ENCODE measurements around the gene HMCN2.

HMCN2 gene

DNA sequence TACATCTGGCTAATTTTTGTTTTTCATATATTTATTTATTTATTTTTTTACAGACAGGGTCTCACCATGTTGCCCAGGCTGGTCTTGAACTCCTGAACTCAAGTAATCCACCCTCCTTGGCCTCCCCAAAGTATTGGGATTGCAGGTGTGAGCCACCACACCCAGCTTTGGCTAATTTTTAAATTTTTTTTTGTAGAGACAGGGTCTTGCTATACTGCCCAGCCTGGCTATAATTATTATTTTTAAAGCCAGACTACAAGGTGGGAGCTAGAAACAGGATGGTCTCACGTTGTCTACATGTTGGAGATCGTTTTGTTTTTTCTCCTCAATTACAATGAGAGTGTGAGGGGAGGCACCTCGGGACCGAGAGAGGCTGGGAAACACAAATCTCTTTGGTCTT is 203.0 kb downstream of the HMCN2 start:
- no peak for DNase-seq (ENCODE audit: low read depth, low spot score)

DNA sequence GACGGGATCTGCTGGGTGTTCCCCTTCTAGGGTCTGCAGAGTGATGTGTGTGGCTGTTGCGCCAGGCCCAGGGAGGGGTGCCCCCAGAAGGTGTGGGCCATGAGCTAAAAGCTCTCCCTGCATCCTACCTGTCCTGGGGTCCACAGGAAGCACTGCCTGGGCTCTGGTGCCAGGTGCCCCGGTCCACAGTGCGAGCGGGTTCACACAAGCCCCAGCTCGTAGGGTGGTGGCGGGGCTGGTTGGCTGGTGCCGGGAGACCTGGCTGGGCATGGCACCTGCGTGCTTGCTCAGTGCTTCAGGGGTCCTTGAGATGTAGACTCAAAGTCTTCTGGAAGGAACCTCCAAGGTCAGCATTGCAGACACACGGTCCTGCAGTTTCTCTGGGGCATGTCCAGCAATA is 204.7 kb downstream of the HMCN2 start:
- no peak for DNase-seq (ENCODE audit: low read depth, low spot score)

DNA sequence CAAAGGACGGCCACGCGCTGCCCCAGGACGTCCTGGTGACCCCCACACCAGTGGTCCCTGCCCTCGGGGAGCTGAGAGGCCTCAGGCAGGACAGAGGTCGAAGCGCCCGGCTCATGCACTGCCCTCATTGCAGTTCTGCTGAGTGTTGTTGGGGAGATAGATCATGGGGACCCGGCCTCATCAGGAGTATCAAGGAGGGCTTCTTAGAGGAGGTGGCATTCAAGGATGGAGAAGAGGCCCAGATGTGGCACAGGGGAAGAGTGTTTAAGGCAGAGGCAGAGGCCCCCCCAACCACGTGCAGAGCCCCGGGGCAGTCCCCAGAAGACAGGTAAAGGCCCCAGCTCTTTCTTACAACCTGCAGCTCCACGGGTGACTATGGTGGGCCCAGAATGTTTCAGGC is 205.4 kb downstream of the HMCN2 start:
- DNase-seq (ENCODE audit: low read depth, low spot score) = no peak

DNA sequence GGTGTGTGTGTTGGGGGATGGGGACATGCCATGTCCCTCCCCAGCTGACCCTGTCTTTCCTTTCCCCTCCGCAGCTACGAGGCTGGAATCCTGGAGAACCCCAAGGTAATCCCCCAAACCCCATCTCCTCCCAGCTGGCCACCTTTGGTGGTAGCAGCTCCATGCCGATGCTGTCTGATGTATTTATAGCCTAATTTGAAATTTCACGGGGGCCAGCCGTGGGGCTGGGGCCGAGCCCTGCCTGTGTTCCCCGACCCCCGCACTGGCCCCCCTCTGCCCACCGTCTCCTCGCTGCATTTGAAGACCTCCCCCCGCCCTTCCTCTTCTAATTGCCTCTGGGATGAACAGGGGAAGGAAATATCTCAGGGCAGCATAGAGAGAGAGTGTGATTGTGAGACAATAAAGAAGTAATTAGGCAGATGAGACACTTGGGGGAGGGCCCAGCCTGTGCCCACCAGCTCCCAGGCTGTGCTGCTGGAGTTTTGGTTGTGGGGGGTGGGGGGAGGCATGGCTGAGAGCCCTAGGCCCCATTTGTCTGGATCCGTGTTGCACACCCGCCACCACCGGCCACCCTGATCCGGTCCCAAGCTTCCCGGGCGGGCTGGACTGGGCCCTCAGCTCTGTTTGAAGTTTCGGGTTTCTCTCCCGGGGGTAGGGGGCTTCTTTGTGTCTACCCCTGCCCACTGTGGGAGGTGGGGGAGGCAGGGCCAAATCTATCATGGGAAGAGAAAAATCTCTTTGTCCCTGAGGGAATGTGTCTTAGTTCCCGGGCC is 206.0 kb downstream of the HMCN2 start:
- no peak for DNase-seq (ENCODE audit: low read depth, low spot score)

DNA sequence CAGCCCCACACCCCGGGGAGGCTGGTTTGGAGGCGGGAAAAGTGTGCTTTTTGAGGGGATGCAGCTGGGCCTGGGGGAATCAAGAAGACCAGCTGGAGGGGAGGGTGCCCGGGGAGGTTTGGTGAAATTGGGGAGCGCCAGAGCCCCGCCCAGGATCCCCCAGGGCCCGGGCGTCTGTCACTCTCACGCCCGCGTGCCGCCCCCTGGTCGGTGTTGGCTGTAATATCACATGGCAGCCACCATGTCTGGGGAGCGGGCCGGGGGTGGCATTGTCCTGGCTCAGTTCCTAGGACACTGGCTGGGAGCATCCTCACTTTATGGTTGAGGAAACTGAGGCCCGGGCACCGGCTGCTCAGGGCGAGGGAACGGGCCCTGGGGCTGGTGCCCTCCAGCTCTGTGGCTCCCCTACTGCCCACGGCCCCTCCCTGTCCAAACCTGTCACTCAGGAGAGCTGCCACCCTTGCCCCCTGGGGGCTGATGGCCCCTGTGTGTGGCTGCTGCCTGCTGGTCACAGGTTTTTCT is 206.7 kb downstream of the HMCN2 start:
- DNase-seq (ENCODE audit: low read depth, low spot score) = no peak

DNA sequence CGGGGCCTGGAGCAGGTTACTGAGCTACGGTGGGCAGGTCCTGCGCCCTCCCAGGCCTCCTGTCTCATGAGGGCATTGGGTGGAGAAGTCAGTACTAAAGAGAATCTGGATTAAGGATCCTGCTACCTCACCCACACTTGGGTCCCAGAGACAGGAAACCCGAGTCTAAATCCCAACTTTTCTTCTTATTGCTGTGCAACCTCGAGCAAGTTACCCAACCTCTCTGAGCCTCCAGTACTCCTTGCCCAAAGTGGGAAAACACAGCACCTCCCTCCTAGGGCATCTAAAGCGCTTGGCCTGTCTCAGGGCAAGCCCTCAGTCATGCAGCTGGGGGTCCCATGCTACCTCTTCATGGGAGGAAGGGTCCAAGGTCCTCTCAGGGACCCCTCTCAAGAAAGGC is 207.4 kb downstream of the HMCN2 start:
- DNase-seq (ENCODE audit: low read depth, low spot score) = no peak

DNA sequence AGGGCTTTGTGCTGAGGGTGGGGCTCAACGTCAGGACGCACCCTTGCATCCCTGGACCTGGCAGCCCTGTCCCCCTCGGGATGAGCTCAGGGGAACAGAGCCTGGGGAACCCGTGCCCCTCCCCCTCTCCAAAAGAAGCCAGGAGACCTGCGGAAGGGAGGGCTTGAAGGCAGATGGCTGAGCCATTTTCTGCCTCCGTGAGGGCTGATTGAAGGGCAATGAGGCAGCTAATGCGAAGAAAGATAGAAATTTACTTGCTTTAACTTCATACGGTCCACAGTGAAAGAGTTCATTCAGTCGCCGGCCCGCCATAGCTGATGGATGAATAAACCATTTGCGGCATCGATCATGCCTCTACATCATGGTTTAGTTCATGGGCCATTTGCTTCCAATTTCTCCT is 208.0 kb downstream of the HMCN2 start:
- DNase-seq (ENCODE audit: low read depth, low spot score) = no peak

DNA sequence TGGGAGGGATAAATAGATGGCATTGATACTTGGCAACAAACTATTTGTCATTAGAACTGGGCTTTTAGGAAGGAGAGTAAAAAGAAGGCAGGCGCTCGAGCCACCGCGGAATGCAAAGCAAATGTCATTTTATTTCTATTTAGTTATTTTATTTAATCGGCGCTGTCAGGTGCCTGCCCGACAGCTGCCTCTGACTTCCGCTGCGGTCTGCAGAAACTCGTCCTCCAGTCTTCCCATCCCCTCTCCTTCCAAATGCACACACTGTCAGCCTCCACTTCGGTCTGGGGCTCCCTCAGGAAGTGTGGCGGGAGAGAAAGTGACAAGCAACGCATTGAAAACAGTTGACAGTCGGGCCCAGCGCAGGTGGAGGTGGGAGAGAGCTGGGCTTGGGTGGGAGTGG is 208.5 kb downstream of the HMCN2 start:
- DNase-seq (ENCODE audit: low read depth, low spot score) = no peak

DNA sequence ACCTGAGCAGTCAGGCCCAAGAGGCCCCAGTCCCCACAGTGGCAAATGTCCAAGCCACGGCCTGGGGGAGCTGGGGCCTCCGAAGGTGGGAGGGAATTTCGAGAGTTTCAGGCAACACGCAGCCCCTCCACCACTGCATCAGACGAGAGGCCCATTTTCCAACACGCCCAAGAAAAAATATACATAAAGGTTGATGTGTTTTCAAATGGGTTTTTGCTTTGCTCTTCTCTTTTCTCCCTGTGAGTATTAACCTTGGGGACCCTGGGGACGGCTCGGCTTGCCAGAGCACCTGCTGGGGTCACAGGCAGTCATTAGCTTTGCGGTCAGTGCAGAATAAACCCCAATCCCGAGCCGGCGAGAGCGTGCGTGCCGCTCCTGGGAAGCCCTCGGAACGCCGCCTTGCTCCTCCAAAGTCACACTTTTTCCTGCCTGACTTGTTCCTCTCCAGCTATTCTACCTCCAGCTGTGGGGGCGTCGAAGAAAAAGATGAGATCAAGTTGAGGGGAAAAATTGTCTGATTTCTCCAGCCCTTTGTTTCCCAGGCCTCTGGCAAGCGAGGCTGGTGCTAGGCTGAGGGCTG is 210.7 kb downstream of the HMCN2 start:
- no peak for DNase-seq (ENCODE audit: low read depth, low spot score)

DNA sequence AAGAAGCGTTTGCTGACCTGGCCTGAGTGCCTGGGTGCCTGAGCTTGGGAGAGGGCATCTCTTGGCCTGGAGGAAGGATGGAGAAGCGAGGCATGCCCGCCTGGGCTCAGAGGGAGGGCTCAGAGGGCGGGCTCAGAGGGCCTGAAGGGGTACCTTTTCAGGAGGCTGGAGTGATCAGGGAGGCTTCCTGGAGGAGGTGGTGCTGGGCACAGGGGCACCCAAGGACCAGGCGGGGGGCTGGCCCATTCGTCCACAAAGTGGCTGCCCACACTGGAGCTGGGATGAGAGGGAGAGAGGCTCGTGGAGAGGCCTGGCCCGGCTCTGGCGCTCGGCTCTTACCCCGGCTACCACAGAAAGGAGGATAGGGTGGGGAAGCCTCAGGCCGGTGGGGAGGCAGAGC is 212.0 kb downstream of the HMCN2 start:
- no peak for DNase-seq (ENCODE audit: low read depth, low spot score)

DNA sequence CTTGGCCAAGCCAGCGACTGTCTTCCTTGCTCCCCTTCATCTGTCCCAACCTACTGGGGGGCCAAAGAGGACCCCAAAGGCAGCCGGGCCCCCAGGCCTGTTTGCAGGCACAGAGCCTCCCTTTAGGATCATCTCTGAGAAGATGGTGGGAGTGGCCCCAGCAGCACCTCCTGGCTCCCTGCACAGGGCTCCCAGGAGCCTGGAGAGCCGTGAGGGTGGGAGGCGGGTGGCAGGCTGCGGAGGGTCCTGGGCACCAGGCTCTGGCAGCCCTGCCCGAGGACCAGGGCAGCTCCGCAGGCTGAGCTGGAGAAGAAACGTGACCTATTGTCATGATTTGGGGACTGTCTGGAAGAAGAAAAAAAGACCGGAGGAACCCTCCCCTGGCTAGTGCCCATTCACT is 212.6 kb downstream of the HMCN2 start:
- no peak for DNase-seq (ENCODE audit: low read depth, low spot score)

DNA sequence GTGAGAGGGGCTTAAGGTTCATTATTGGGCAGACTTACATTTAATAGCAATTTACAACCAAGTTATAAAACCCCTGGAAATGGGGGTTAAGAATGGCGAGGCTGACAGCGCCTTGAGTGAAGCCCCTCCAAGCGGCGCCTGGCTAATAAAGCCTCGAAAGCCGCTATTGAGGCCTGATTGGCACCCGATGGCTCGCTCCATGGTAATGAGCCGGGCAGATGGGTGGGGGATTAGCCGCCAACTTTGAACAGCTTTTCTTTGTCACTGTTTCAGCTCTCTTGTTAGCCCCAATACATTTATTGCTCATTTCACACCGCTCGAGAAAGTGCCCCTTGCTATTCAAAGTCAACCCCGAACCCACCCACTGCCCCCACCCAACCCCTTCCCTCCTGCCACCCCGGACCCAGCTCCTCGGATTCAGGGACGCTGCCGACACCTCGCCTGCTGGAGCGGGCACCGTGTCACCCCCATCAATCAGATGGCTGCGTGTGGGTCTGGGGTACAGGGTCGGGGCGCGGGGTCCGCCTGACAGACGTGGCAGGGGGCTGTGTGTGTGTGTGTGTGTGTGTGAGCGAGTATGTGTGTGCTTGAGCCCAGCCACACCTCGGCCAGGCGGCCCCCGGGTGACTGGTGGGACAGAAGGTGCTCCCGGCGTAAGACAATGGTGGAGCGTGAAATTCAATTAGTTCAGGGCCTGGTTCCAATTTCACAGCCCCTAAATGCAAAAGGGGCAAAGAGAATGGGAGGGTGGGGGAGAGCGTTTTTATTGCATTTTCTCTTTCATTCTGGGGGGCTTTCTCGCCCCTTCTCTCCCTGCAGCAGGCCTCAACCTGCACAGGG is 213.4 kb downstream of the HMCN2 start:
- no peak for DNase-seq (ENCODE audit: low read depth, low spot score)

DNA sequence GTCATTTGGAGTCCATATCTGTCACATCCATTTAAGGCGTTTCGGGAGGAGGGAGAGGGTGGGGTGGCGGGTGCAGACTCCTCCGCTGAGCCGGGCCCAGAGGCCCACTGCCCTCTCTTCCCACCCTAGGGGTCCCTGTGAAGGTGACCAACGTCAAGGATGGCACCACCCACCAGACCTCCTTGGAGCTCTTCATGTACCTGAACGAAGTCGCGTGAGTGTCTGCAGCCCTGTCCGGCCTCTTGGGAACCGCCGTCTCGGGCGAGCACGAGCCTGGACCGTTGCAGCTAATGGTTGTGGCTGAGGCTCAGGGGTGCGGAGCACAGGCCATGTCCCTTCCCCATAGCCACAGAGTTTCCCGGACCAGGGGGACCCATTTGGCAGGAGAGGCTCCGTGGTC is 214.0 kb downstream of the HMCN2 start:
- DNase-seq (ENCODE audit: low read depth, low spot score) = no peak

DNA sequence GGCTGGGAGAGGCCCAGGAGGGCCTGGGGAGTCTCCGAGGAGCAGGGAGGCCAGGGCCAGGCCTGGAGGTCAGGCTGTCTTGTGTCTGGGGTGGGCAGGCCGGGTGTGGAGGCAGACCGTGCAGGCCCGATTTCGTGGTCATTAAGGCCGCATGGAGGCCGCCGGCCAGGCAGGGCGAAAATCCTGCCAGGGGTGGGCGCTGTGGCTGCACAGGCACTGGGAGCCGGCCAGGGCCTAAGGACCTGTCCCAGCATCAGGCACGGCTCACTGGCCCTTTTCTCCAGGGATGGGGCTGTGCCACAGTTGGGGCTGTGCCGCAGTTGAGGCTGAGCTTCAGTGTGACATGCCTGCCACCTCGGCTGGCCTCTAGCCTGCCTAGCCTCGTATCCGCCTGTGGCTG is 215.1 kb downstream of the HMCN2 start:
- no peak for DNase-seq (ENCODE audit: low read depth, low spot score)

DNA sequence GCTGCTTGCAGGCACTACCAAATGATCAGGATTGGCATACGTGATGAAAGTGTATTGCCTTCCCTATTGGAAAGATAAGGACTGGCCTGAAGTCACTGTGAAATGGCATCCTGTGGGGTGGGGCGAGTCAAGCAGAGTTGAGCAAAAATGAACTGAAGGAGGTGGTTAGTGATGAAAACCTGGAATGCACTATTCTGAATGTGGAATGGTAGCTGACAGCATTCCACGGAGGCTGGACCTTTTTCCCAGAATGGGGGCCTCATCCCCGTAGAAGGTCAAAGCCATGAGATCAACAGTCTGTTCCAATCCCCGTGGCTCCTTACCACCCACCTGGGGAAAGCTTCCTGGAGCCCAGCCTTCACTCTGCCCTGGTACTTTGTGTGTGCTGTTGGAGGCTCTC is 216.9 kb downstream of the HMCN2 start:
- DNase-seq (ENCODE audit: low read depth, low spot score) = no peak

DNA sequence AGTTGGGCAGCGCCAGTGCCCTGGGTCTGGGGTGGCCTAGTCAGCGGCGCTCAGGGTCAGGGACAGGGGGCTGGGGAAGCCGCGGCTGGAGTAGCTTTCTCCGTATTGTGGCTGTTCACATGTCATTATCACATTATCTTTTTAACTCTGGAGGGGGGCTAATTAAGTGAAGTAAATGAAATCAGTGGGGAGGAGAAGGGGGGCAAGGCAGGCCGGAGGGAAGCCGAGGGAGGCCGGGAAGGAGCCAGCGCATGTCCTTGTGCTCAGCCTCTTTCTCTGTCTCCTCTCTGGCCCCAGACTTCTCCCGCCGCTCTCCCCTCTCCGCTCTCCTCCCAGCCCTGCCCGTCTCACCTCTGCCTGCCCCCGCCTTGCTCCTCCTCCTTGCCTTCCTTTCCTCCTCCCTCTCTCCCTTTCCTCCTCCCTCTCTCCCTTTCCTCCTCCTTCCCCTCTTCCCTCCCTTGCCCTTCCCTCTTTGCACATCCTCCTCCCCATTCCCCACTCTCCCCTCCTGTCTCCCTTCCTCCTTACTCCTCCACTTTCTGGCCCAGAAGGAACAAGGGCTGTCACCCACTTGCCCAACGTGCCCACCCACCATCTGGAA is 217.9 kb downstream of the HMCN2 start:
- no peak for DNase-seq (ENCODE audit: low read depth, low spot score)
